Activated T-cell treated with anti-CD3 and anti-CD28 coated beads, Interleukin-2, amount 50 U/mL, for 72 hours (primary cell): Measurements from ENCODE around the gene OR8G1. TPM values are rescaled to one million over a fixed set of nuclear protein-coding genes. Genes with fewer than 3 reads are reported as not detected.
"Not testable (repeated sequence)": the region's sequence is repeated elsewhere in the genome, so short reads cannot be mapped to it uniquely, and the experiment has no call there.

Experiments
- ATAC-seq, 2 donors: fragments of 150-1000 bp; cut with Tn5 transposase; replicated peaks in 1 of 2; 2 replicates each; pipeline ENCODE4 v1.10.0; 2021; ENCODE audit warnings: moderate library complexity in 2 of 2, mild to moderate bottlenecking in 1 of 2
- DNase-seq, 2 donors: peaks; one replicate each; pipeline ENCODE4 v3.0.0; 2021 to 2022; ENCODE audit warnings: mixed read lengths in 1 of 2
- H3K27ac Mint-ChIP-seq: one replicate; pipeline ENCODE4 v1.8.0; 2022; ENCODE audit warnings: mild to moderate bottlenecking, moderate library complexity, mixed read lengths
- H3K27me3 Mint-ChIP-seq: one replicate; pipeline ENCODE4 v1.8.0; 2022; ENCODE audit warnings: low read depth, mixed read lengths
- H3K36me3 Mint-ChIP-seq, 2 donors: one replicate each; pipeline ENCODE4 v1.8.0; 2022; ENCODE audit warnings: mixed read lengths in 2 of 2, mild to moderate bottlenecking in 1 of 2; ENCODE audit not compliant: insufficient read depth in 2 of 2
- H3K4me1 Mint-ChIP-seq: one replicate; pipeline ENCODE4 v1.8.0; 2022; ENCODE audit warnings: low read depth, mixed read lengths
- H3K4me3 Mint-ChIP-seq, 2 donors: one replicate each; pipeline ENCODE4 v1.8.0; 2022; ENCODE audit warnings: mild to moderate bottlenecking in 2 of 2, mixed read lengths in 2 of 2, moderate library complexity in 2 of 2
- H3K9me3 Mint-ChIP-seq, 2 donors: one replicate each; pipeline ENCODE4 v1.8.0; 2022; ENCODE audit warnings: mixed read lengths in 2 of 2
- total RNA-seq, 2 donors: library from RNA; stranded (reverse); gene quantifications; one replicate each; pipeline ENCODE4 v1.2.3, GENCODE V29; 2022

Gene OR8G1
- total RNA-seq, 2 donors from 2014 or later: not detected

- Mint-ChIP-seq H3K27me3 (peaks cover 12% of the 10 kb centered on the region), H3K27ac (no peak overlapping the region), H3K9me3 (no peaks in the 10 kb centered on the region), H3K4me1 (no peaks in the 10 kb centered on the region), H3K36me3 (no peaks in the 10 kb centered on the region), H3K4me3 (no peak overlapping the region)
- DNase-seq (no peak), ATAC-seq (no peak)
These were observed 31.0 kb upstream of the OR8G1 start for GRCh38 chr11:124209824-124210357.

GRCh38 chr11:124210421-124210820, 30.5 kb upstream of the OR8G1 start:
- Mint-ChIP-seq H3K27ac (no peak overlapping the region), H3K9me3 (no peaks in the 10 kb centered on the region), H3K4me1 (no peaks in the 10 kb centered on the region), H3K36me3 (no peaks in the 10 kb centered on the region), H3K4me3 (no peak overlapping the region), H3K27me3 (peaks cover 12% of the 10 kb centered on the region)
- no peak for ATAC-seq
- DNase-seq: no peak

- Mint-ChIP-seq H3K36me3 (no peaks in the 10 kb centered on the region), H3K9me3 (no peaks in the 10 kb centered on the region), H3K27ac (no peak overlapping the region), H3K27me3 (peaks cover 12% of the 10 kb centered on the region), H3K4me1 (no peaks in the 10 kb centered on the region), H3K4me3 (no peak overlapping the region)
- no peak for DNase-seq
- ATAC-seq: no peak
These were observed 29.6 kb upstream of the OR8G1 start for GRCh38 chr11:124211321-124211720.

GRCh38 chr11:124214027-124214426, 26.9 kb upstream of the OR8G1 start:
- Mint-ChIP-seq H3K27ac (no peak overlapping the region), H3K4me3 (no peak overlapping the region), H3K9me3 (peaks cover 0 to 3% of the 10 kb centered on the region in 2 donors), H3K36me3 (no peaks in the 10 kb centered on the region), H3K4me1 (no peaks in the 10 kb centered on the region), H3K27me3 (peaks cover 12% of the 10 kb centered on the region)
- ATAC-seq (no peak), DNase-seq (no peak)

DNA sequence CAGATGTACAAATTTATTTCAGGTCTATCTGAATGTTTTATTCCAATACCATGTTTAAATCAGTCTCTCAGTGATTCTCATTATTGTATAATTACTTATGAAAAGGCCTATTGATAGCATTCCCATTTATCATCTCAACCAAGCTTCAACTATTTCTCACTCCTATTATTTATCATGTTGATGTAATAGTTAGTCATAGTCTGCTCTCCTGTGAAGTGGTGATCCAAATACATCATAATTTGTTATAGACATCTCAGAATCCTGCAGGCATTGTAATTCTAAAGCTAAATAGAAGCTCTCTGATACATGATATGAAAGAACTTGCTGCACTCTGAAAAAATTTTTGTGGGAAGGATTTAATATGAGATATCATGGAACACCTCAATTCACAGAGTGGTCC, 21.8 kb upstream of the OR8G1 start:
- Mint-ChIP-seq H3K4me3 (no peak overlapping the region), H3K27ac (no peak overlapping the region), H3K36me3 (no peaks in the 10 kb centered on the region), H3K4me1 (no peaks in the 10 kb centered on the region), H3K27me3 (no peaks in the 10 kb centered on the region), H3K9me3 (peaks cover 0 to 3% of the 10 kb centered on the region in 2 donors)
- DNase-seq (no peak), ATAC-seq (no peak)

GRCh38 chr11:124222407-124222806, 18.5 kb upstream of the OR8G1 start:
- no peaks in the 10 kb centered on the region for H3K4me1 Mint-ChIP-seq
- no peaks in the 10 kb centered on the region for H3K9me3 Mint-ChIP-seq
- no peak for DNase-seq
- H3K27ac Mint-ChIP-seq: no peak overlapping the region
- no peaks in the 10 kb centered on the region for H3K36me3 Mint-ChIP-seq
- no peaks in the 10 kb centered on the region for H3K27me3 Mint-ChIP-seq
- no peak overlapping the region for H3K4me3 Mint-ChIP-seq
- ATAC-seq: no peak

GRCh38 chr11:124224618-124225423, 16.1 kb upstream of the OR8G1 start:
- H3K27me3 Mint-ChIP-seq: not testable (repeated sequence)

GRCh38 chr11:124225471-124225870, 15.4 kb upstream of the OR8G1 start:
- H3K27me3 Mint-ChIP-seq: no peaks in the 10 kb centered on the region
- no peaks in the 10 kb centered on the region for H3K4me1 Mint-ChIP-seq
- ATAC-seq (no peak), DNase-seq (no peak)
- H3K27ac Mint-ChIP-seq: no peak overlapping the region
- H3K36me3 Mint-ChIP-seq: no peaks in the 10 kb centered on the region
- no peaks in the 10 kb centered on the region for H3K9me3 Mint-ChIP-seq
- no peak overlapping the region for H3K4me3 Mint-ChIP-seq

More at GRCh38 chr11:124224618-124225423, 16.1 kb upstream of the OR8G1 start:
- DNase-seq, H3K9me3 Mint-ChIP-seq, H3K4me1 Mint-ChIP-seq, H3K36me3 Mint-ChIP-seq, H3K27ac Mint-ChIP-seq, H3K4me3 Mint-ChIP-seq, ATAC-seq: not testable (repeated sequence)

GRCh38 chr11:124233376-124233775, 7.5 kb upstream of the OR8G1 start:
- Mint-ChIP-seq H3K4me1 (no peaks in the 10 kb centered on the region), H3K36me3 (no peaks in the 10 kb centered on the region), H3K27ac (no peak overlapping the region), H3K4me3 (no peak overlapping the region), H3K9me3 (no peaks in the 10 kb centered on the region), H3K27me3 (no peaks in the 10 kb centered on the region)
- DNase-seq (no peak), ATAC-seq (no peak)

DNA sequence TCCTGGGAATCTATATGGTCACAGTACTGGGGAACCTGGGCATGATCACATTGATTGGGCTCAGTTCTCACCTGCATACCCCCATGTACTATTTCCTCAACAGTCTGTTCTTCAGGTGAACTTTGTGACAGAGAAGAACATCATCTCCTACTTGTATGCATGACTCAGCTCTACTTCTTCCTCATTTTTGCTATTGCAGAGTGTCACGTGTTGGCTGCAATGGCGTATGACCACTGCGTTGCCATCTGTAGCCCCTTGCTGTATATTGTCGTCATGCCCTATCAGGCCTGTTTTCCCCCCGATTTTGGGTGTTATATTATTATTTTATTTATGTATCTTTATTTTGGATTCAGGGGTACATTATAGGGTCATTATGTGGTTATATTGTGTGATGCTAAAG, 2.4 kb upstream of the OR8G1 start:
- no peaks in the 10 kb centered on the region for H3K4me1 Mint-ChIP-seq
- H3K4me3 Mint-ChIP-seq: no peak overlapping the region
- H3K27ac Mint-ChIP-seq: no peak overlapping the region
- no peaks in the 10 kb centered on the region for H3K36me3 Mint-ChIP-seq
- no peak for ATAC-seq
- no peaks in the 10 kb centered on the region for H3K9me3 Mint-ChIP-seq
- peaks cover 7% of the 10 kb centered on the region for H3K27me3 Mint-ChIP-seq
- DNase-seq: no peak

DNA sequence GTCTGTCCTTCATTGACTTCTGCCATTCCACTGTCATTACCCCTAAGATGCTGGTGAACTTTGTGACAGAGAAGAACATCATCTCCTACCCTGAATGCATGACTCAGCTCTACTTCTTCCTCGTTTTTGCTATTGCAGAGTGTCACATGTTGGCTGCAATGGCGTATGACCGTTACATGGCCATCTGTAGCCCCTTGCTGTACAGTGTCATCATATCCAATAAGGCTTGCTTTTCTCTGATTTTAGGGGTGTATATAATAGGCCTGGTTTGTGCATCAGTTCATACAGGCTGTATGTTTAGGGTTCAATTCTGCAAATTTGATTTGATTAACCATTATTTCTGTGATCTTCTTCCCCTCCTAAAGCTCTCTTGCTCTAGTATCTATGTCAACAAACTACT, 9.0 kb downstream of the OR8G1 start:
- not testable (repeated sequence) for DNase-seq, H3K36me3 Mint-ChIP-seq, H3K27me3 Mint-ChIP-seq, ATAC-seq, H3K9me3 Mint-ChIP-seq, H3K4me1 Mint-ChIP-seq, H3K4me3 Mint-ChIP-seq, H3K27ac Mint-ChIP-seq

GRCh38 chr11:124256076-124256475, 15.2 kb downstream of the OR8G1 start, which contains the start of gene OR8G5:
TSS of gene OR8G5 (plus strand) at chr11:124256376. CDS start at chr11:124264932, 8,556 bp downstream.
- ATAC-seq (no peak), DNase-seq (no peak)
- H3K27me3 Mint-ChIP-seq: peaks cover 17% of the 10 kb centered on the region
- no peak within 1 kb of the TSS for H3K4me3 Mint-ChIP-seq
- no peaks in the 10 kb centered on the region for H3K9me3 Mint-ChIP-seq
- H3K4me1 Mint-ChIP-seq: no peaks in the 10 kb centered on the region
- H3K27ac Mint-ChIP-seq: no peak within 1 kb of the TSS
- no peaks in the 10 kb centered on the region for H3K36me3 Mint-ChIP-seq

- not testable (repeated sequence) for H3K9me3 Mint-ChIP-seq, H3K4me3 Mint-ChIP-seq, H3K4me1 Mint-ChIP-seq, ATAC-seq, DNase-seq, H3K27ac Mint-ChIP-seq, H3K36me3 Mint-ChIP-seq, H3K27me3 Mint-ChIP-seq
These were observed 24.1 kb downstream of the OR8G1 start for GRCh38 chr11:124265041-124265440.

DNA sequence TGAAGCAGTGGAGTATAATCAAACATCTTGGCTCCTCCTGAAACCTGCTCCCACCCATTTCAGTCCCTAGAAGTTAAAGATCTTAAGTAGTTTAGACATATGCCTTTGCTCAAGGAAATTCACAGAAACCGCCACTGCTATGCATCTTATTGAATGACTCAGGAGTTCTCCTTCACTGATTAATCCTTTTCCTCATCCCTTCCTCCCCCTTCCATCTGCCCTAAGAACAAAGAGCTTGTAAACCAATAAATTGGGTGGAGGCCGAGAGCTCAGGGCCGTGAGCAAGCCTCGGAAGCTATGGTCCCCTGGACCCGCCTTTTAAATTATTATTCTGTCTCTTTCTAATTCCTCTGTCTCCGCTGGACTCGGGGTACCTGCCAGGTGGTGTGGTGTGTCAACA, 30.0 kb downstream of the OR8G1 start:
- ATAC-seq, H3K27ac Mint-ChIP-seq, H3K27me3 Mint-ChIP-seq, H3K4me3 Mint-ChIP-seq, H3K9me3 Mint-ChIP-seq, H3K36me3 Mint-ChIP-seq, DNase-seq, H3K4me1 Mint-ChIP-seq: not testable (repeated sequence)
